Vagina (tissue), 2 donors: Measurements from ENCODE around the gene ATRN. TPM values are rescaled to one million over a fixed set of nuclear protein-coding genes. Genes with fewer than 3 reads are reported as not detected.
"Not testable (repeated sequence)": the region's sequence is repeated elsewhere in the genome, so short reads cannot be mapped to it uniquely, and the experiment has no call there.

Experiments
- DNase-seq, 2 donors: peaks; one replicate each; pipeline ENCODE4 v3.0.0-alpha.2; 2017; ENCODE audit errors: extremely low spot score in 2 of 2
- H3K27ac ChIP-seq: fragments of 200-600 bp; sonication (generic); one replicate; pipeline ENCODE4 v1.5.1; 2019
- H3K27me3 ChIP-seq: fragments of 200-600 bp; sonication (generic); one replicate; pipeline ENCODE4 v1.5.1; 2019
- H3K36me3 ChIP-seq, 2 donors: fragments of 200-600 bp; sonication (generic); one replicate each; pipeline ENCODE4 v1.5.1; 2017 to 2019
- H3K4me1 ChIP-seq: fragments of 200-600 bp; sonication (generic); one replicate; pipeline ENCODE4 v1.5.1; 2019
- H3K4me3 ChIP-seq, 2 donors: fragments of 200-600 bp; sonication (generic); 1 replicate in 1 of 2; 2 replicates in 1 of 2; pipeline ENCODE4 v1.5.1; 2016 to 2019
- H3K9me3 ChIP-seq: fragments of 200-600 bp; sonication (generic); one replicate; pipeline ENCODE4 v1.5.1; 2019
- POLR2A ChIP-seq, 2 donors: fragments of 450-650 bp; IDR thresholded peaks; one replicate each; pipeline ENCODE4 v1.6.1; 2017; ENCODE audit warnings: antibody characterized with exemption in 2 of 2, mild to moderate bottlenecking in 2 of 2, moderate library complexity in 2 of 2
- POLR2AphosphoS5 ChIP-seq, 2 donors: sonication (generic); formaldehyde crosslinking; IDR thresholded peaks; one replicate each; pipeline ENCODE4 v1.9.0; 2017; ENCODE audit warnings: antibody characterized with exemption in 2 of 2, mild to moderate bottlenecking in 2 of 2, low read depth in 1 of 2; ENCODE audit not compliant: insufficient read depth in 1 of 2
- intact Hi-C: fragments of 100-400 bp; cut with DNase I; formaldehyde crosslinking; loops from one replicate; pipeline ENCODE4 v1.15.1; 2023
- total RNA-seq: library from RNA; depleted of rRNA; stranded (reverse); fragments of >200 nt; gene quantifications from one replicate; pipeline ENCODE4 v1.2.3, GENCODE V29; 2016
- TF ChIP-seq, protein P1 (sequence below), 3 experiments: fragments of 450-650 bp in 2 of 3; fragments of 200-600 bp in 1 of 3; sonication (generic) in 1 of 3; IDR thresholded peaks; one replicate each; pipeline ENCODE4 v1.5.1; 2017 to 2019; ENCODE audit warnings: antibody characterized with exemption in 3 of 3, mild to moderate bottlenecking in 2 of 3, moderate library complexity in 2 of 3

ATRN gene
- total RNA-seq, 1 donor from 2014 or later = 22.8 TPM

DNA sequence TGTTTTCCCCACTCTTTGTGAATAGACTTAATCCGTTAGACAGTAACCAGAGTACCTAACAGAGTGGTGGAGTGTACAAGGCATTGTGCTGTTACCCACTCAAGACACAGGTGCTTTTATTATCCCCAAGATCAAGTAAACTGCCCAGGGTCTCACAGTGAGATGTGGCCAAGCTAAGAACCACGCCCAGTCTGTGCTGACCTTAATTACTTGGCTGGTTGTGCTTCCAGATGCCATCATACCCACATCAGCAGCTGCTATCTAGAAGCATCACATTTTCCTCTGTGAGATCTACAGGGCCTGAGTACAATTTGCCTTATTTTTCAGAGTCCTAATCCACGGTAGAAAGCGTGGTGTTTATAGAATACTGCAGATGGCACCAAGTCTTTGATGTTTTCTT, 122.1 kb downstream of the ATRN start:
- DNase-seq = no peak
- H3K9me3 ChIP-seq = no peaks in the 10 kb centered on the region
- intact Hi-C loops = no loop called here
- TF ChIP-seq POLR2AphosphoS5 (IDR thresholded peaks at IDR 0.05; ENCODE audit: insufficient read depth in 1 of 2, low read depth in 1 of 2) (no peak), POLR2A (IDR thresholded peaks at IDR 0.05) (no peak)
- TF ChIP-seq, protein P1, sequence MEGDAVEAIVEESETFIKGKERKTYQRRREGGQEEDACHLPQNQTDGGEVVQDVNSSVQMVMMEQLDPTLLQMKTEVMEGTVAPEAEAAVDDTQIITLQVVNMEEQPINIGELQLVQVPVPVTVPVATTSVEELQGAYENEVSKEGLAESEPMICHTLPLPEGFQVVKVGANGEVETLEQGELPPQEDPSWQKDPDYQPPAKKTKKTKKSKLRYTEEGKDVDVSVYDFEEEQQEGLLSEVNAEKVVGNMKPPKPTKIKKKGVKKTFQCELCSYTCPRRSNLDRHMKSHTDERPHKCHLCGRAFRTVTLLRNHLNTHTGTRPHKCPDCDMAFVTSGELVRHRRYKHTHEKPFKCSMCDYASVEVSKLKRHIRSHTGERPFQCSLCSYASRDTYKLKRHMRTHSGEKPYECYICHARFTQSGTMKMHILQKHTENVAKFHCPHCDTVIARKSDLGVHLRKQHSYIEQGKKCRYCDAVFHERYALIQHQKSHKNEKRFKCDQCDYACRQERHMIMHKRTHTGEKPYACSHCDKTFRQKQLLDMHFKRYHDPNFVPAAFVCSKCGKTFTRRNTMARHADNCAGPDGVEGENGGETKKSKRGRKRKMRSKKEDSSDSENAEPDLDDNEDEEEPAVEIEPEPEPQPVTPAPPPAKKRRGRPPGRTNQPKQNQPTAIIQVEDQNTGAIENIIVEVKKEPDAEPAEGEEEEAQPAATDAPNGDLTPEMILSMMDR (IDR thresholded peaks at IDR 0.05) = no peak
- no peaks in the 10 kb centered on the region for H3K4me1 ChIP-seq
- peaks cover 0 to 58% of the 10 kb centered on the region in 2 donors for H3K36me3 ChIP-seq
- H3K4me3 ChIP-seq = no peak overlapping the region
- H3K27me3 ChIP-seq = no peaks in the 10 kb centered on the region
- no peak overlapping the region for H3K27ac ChIP-seq

DNA sequence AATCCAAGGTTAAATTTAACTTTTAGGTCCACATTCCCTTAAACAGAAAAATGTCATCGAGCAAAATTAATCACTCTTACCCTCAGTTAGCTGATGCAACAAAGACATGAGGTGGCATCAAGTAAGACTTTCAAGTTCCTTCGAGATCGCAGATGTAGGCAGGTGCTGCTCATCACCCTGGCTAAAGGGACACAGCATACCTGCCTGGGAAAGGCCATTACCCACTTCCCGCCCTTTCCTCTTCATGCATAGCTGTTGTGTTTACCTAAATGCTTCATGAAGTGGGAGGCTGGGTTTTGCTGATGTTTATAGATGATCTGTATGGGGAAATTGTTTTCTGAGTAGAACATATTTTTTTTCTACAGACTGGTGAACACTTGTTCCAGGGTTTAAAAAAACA, 124.7 kb downstream of the ATRN start:
- intact Hi-C loops = no loop called here
- Histone ChIP-seq H3K27ac (no peak overlapping the region), H3K4me1 (no peaks in the 10 kb centered on the region), H3K9me3 (no peaks in the 10 kb centered on the region), H3K4me3 (no peak overlapping the region), H3K36me3 (peaks cover 0 to 73% of the 10 kb centered on the region in 2 donors), H3K27me3 (no peaks in the 10 kb centered on the region)
- TF ChIP-seq, protein P1 (IDR thresholded peaks at IDR 0.05) = no peak
- TF ChIP-seq POLR2A (IDR thresholded peaks at IDR 0.05) (no peak), POLR2AphosphoS5 (IDR thresholded peaks at IDR 0.05; ENCODE audit: insufficient read depth in 1 of 2, low read depth in 1 of 2) (no peak)
- no peak for DNase-seq

DNA sequence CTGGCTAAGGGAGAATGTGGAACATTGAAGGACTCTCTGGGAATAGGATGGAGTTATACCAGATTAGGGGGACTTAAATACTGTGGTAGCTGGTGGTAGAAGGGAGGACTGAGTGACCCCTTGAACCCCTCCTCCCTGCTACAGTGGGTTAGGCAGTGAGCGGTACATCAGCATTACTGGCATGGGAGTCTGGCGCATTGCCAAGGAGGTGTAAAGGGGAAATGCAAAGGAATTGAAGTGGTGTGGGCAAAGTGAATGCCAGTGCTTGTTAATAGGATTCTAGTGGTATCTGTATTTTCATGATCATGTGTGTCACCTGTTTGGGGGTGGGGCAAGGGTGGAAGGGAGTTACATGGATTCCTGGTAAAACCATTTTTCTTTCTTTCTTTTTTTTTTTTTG, 132.3 kb downstream of the ATRN start:
- TF ChIP-seq, protein P1 (IDR thresholded peaks at IDR 0.05) = no peak
- TF ChIP-seq POLR2AphosphoS5 (IDR thresholded peaks at IDR 0.05; ENCODE audit: insufficient read depth in 1 of 2, low read depth in 1 of 2) (no peak), POLR2A (IDR thresholded peaks at IDR 0.05) (no peak)
- intact Hi-C loops = no loop called here
- no peak for DNase-seq
- no peak overlapping the region for H3K27ac ChIP-seq
- peaks cover 0 to 27% of the 10 kb centered on the region in 2 donors for H3K36me3 ChIP-seq
- H3K9me3 ChIP-seq = no peaks in the 10 kb centered on the region
- H3K27me3 ChIP-seq = no peaks in the 10 kb centered on the region
- no peaks in the 10 kb centered on the region for H3K4me1 ChIP-seq
- H3K4me3 ChIP-seq = no peak overlapping the region

DNA sequence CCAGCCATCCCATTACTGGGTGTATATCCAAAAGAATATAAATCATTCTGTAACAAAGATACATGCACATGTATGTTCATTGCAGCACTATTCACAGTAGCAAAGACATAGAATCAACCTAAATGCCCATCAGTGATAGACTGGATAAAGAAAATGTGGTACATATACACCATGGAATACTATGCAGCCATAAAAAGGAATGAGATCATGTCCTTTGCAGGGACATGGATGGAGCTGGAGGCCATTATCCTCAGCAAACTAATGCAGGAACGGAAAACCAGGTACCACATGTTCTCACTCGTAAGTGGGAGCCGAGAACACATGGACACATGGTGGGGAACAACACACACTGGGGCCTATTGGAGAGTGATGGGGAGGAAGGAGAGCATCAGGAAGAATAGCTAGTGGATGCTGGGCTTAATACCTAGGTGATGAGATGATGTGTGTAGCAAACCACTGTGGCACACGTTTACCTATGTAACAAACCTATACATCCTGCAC, 134.6 kb downstream of the ATRN start:
- peaks cover 0 to 14% of the 10 kb centered on the region in 2 donors for H3K36me3 ChIP-seq
- intact Hi-C loops, H3K4me3 ChIP-seq, H3K27ac ChIP-seq, H3K9me3 ChIP-seq, H3K27me3 ChIP-seq, H3K4me1 ChIP-seq, DNase-seq: not testable (repeated sequence)

DNA sequence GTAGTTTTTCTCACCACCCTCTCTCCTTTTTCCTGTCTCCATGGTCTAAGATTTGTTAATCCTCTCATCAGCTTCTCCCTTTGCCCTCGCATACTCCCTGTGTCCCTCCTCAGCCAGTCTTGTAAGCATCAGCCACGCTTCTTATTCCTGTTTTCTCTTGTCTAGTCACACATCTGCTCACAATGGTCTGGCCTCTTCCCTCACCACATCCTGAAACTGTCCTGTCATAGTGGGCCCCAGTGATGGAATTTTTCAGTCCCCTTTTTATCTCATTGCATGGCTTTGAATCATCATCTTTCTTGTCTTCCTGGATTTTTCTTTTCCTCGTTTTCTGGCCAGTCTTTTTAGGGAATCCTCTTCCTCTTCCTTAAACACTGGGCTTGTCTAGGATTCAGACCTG, 135.2 kb downstream of the ATRN start:
- Histone ChIP-seq H3K4me1 (no peaks in the 10 kb centered on the region), H3K27me3 (no peaks in the 10 kb centered on the region), H3K4me3 (no peak overlapping the region), H3K36me3 (peaks cover 0 to 14% of the 10 kb centered on the region in 2 donors), H3K27ac (no peak overlapping the region), H3K9me3 (no peaks in the 10 kb centered on the region)
- no peak for DNase-seq
- no peak for TF ChIP-seq POLR2A (IDR thresholded peaks at IDR 0.05)
- intact Hi-C loops = no loop called here

DNA sequence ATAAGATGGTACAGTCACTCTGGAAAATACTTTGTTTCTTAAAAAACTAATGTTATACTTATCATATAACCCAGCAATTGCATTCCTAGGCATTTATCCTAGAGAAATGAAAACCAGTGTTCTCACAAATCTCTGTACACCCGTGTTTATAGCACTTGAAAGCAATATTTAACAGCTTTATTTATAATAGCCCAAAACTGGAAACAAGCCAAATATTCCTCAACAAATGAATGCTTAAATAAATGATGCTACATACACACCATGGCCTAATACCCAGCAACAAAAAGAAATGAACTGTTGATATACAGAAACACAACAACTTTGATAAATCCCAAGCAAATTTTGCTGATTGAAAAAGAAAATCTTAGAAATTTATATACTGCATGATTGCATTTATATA, 141.1 kb downstream of the ATRN start:
- Histone ChIP-seq H3K27ac (no peak overlapping the region), H3K9me3 (no peaks in the 10 kb centered on the region), H3K27me3 (no peaks in the 10 kb centered on the region), H3K36me3 (no peaks in the 10 kb centered on the region), H3K4me1 (peaks cover 6% of the 10 kb centered on the region), H3K4me3 (no peak overlapping the region)
- DNase-seq = no peak
- intact Hi-C loops = no loop called here
- no peak for TF ChIP-seq POLR2A (IDR thresholded peaks at IDR 0.05)
- TF ChIP-seq POLR2AphosphoS5 (IDR thresholded peaks at IDR 0.05; ENCODE audit: insufficient read depth in 1 of 2, low read depth in 1 of 2) = no peak
- TF ChIP-seq, protein P1 (IDR thresholded peaks at IDR 0.05) = no peak
